HG02759 (cell line): ENCODE data around the gene CACNB3.
"Not testable (repeated sequence)": the region's sequence is repeated elsewhere in the genome, so short reads cannot be mapped to it uniquely, and the experiment has no call there.

ENCODE experiments used
- ATAC-seq: cut with Tn5 transposase; IDR thresholded peaks from one replicate; pipeline ENCODE4 v1.9.1; 2021; ENCODE audit warnings: mild to moderate bottlenecking, moderate library complexity; ENCODE audit not compliant: unreplicated experiment

The CACNB3 gene

GRCh38 chr12:48852734-48853688 is 34.7 kb downstream of the CACNB3 start:
- ATAC-seq: peak; percentile 34

- no peak for ATAC-seq
Measured at GRCh38 chr12:48854488-48854887, 36.2 kb downstream of the CACNB3 start.

- not testable (repeated sequence) for ATAC-seq
Measured at GRCh38 chr12:48854932-48855331, 36.6 kb downstream of the CACNB3 start.

GRCh38 chr12:48856379-48856778 is 38.1 kb downstream of the CACNB3 start:
- ATAC-seq: no peak

- ATAC-seq: no peak
Measured at GRCh38 chr12:48857278-48857994, 39.1 kb downstream of the CACNB3 start.

- ATAC-seq: no peak
Measured at GRCh38 chr12:48858043-48858442, 39.7 kb downstream of the CACNB3 start.

- no peak for ATAC-seq
Measured at GRCh38 chr12:48859607-48860006, 41.3 kb downstream of the CACNB3 start.

- not testable (repeated sequence) for ATAC-seq
Measured at GRCh38 chr12:48860236-48860635, 41.9 kb downstream of the CACNB3 start.

GRCh38 chr12:48861111-48861510 is 42.8 kb downstream of the CACNB3 start:
- no peak for ATAC-seq

- ATAC-seq: no peak
Measured at GRCh38 chr12:48862760-48863159, 44.5 kb downstream of the CACNB3 start.

- no peak for ATAC-seq
Measured at GRCh38 chr12:48863291-48863690, 45.0 kb downstream of the CACNB3 start.

GRCh38 chr12:48865281-48866051 is 47.2 kb downstream of the CACNB3 start, which contains the start of gene RND1:
Gene RND1, minus strand, starts transcription at chr12:48865870. Its CDS starts 103 bp downstream, at chr12:48865767.
- ATAC-seq: peak; percentile 94

- no peak for ATAC-seq
Measured at GRCh38 chr12:48866052-48866711, 47.9 kb downstream of the CACNB3 start.

- no peak for ATAC-seq
Measured at GRCh38 chr12:48868451-48868850, 50.2 kb downstream of the CACNB3 start.

- ATAC-seq: no peak
Measured at GRCh38 chr12:48869191-48869590, 50.9 kb downstream of the CACNB3 start.

GRCh38 chr12:48873096-48873495 is 54.8 kb downstream of the CACNB3 start:
- no peak for ATAC-seq

- not testable (repeated sequence) for ATAC-seq
Measured at GRCh38 chr12:48873534-48873933, 55.2 kb downstream of the CACNB3 start.

- ATAC-seq: no peak
Measured at GRCh38 chr12:48875944-48876515, 57.7 kb downstream of the CACNB3 start.
